ENCODE data around the gene KLHL29.
"Not testable (repeated sequence)": the region's sequence is repeated elsewhere in the genome, so short reads cannot be mapped to it uniquely, and the experiment has no call there.

Gene KLHL29

DNA sequence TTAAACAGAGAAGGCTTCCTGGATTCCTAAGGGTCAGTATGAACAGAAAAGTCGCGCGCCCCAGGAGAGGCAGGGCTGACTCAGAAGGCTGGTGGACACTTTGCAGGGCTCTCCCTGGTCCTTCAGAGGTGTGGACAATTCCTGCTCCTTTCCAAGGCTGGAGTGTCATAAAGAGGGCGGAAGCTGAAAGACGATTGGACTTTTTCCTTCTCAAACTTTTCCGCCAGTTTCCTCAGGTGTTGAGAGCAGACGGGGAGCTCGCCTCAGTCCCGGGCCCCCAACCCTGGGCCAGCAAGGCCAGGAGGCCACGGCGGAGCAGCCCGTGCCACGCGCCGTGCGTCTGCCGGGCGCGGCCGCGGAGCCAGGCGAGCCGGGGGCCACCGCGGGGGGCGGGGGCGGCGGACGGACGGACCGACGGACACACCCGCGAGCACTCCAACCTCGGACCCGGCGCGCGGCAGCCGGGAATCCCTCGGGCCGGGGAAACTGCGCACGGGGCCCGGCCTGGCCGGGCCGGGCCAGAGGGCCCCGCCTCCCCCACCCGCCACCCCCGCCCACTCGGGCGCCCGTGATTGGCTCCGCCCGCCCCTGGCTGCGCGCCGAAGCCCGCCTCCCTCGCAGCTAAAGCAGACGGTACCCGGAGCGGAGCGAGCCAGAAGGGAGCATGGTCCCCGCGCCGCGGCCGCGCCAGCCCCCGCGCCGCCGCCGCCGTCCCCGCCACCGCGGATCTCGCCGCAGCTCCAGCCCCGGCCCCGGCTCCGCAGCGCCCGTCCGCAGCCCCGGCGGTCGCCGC lies at the start of gene KLHL29:
TSS of gene KLHL29 (plus strand) at position 629 of the 793 bp plus-strand sequence. CDS start 177,018 bp downstream, outside the sequence.
- peak; percentile 54 for DNase-seq

DNA sequence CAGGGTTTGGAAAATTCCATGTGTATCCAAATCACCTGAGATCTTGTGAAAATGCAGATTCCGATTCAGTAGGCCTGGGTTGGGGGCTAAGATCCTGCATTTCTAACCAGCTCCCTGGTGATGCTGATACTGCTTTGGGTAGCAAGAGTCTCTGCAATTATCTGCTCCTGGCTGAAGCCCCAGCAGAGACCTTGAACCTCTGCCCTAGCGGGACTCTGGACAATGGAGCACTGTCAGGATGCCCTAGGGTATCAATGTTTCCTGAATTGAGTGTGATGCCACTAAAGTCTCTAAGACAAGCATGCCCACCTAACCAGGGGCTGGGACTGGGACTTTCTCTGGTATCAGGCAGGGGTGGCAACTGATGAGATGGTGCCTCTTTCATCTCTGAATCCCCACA lies 49.4 kb upstream of the KLHL29 start:
- DNase-seq, result no peak

DNA sequence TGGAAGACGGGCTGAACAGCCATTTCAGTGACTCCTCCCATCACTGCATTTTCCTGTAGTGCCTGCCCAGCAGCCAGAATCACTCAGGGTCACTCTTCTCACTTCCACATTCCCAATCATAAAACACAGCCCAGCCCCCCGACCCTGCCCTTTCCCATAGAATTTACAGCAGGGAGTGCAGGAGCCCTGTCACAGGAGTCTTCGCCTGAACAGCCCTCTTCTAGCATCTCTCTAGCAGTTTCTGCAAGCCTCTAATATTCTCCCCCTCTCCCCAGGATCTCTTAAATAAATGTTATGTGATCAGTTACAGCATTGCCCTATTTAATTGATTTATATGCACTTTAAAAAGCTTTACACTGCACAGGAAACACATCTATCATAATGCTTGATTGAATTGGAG lies 42.9 kb upstream of the KLHL29 start:
- DNase-seq, result no peak

DNA sequence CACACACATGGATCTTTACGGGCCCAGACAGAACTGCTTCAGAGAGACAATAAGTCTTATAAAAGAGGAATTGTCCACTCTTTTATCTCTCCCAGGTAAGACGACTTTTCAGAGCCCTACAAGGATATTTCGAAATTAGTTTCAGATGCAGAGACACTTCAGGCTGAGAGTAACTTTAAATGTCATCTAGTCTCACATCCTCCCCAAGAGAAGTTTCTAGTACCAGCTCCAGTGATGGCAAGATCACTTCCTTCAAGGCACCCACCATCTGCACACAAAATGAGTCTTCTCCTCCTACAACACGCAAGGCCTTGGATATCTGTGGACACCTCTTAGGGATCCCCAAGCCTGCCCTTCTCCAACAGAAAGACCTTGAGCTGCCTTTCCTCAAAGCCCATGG lies 39.0 kb upstream of the KLHL29 start:
- DNase-seq, result no peak

DNA sequence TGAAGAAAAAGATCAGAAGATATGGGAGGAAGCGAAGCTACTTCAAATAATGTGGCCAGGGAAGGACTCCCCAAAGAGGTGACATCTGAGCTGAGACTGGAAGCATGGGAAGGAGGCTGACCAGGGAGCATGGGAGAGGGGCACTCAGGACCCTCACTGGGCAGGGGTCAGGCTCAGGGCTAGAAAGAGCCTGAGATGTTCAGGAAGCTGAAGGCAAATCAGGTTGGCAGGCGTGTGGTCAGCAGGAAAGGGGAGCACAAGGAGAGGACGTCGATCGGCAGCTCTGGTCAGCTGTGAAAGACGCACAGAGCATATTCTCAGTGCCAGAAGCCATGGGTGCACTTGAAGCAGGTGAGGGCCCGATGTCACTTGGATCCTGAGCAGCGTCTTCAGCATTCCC lies 38.2 kb upstream of the KLHL29 start:
- DNase-seq, result no peak

DNA sequence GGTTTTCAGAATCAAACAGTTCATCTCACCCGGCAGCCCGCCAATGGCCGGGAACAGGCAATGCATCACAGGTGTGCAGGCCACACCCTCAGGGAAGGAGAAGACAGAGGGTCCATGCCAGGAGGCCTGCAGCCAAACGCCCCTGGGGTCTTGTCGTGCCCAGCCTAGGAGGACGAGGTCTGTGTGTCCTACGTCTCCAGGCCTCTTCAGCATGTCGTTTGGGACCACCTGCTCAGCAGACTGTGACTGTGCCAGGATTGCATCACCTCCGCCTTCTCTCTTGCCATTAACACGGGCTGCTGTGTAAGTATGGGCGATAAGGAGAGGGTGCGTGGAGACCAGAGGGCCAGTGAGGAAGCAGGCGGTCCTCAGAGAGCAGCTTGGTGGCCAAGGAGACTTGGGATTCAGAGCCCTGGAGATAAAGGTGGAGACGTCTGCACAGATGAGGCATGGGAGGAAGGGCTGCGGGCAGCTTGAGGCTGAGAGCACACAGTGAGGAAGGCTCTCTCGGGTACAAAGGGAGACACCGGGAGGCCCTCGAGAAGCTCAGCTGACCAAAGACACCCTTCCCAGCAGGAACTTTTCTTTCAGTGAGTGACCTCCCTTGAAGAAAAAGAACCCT lies 37.4 kb upstream of the KLHL29 start:
- DNase-seq, result no peak

DNA sequence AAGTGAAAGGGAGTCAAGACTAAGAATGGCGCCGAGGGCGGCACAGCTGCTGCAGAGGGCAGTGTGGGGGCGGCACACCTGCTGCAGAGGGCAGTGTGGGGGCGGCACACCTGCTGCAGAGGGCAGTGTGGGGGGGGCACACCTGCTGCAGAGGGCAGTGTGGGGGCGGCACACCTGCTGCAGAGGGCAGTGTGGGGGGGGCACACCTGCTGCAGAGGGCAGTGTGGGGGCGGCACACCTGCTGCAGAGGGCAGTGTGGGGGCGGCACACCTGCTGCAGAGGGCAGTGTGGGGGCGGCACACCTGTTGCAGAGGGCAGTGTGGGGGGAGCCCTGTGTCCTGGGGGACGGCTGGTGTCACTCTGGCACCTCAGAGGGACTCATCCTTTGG lies 36.9 kb upstream of the KLHL29 start:
- DNase-seq, result not testable (repeated sequence)

DNA sequence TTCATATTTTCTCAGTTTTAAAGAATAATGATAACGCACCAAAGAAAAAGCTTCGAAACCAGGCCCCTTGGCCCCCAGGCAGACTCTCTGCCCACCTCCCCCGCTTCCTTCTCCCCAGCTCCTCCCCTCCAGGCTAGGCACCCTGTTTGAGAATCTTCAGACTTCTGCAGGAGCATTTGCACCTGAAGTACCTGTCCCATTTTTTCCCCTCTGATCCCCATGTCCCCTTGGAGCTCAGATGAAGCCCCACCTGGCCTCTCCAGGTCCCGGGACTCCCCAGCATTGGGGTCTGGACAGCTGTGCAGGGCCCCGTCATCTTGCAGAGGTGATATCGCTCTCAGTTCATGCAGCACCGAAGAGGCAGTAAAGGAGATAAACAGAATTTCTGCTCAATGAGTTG lies 35.5 kb upstream of the KLHL29 start:
- DNase-seq, result no peak

DNA sequence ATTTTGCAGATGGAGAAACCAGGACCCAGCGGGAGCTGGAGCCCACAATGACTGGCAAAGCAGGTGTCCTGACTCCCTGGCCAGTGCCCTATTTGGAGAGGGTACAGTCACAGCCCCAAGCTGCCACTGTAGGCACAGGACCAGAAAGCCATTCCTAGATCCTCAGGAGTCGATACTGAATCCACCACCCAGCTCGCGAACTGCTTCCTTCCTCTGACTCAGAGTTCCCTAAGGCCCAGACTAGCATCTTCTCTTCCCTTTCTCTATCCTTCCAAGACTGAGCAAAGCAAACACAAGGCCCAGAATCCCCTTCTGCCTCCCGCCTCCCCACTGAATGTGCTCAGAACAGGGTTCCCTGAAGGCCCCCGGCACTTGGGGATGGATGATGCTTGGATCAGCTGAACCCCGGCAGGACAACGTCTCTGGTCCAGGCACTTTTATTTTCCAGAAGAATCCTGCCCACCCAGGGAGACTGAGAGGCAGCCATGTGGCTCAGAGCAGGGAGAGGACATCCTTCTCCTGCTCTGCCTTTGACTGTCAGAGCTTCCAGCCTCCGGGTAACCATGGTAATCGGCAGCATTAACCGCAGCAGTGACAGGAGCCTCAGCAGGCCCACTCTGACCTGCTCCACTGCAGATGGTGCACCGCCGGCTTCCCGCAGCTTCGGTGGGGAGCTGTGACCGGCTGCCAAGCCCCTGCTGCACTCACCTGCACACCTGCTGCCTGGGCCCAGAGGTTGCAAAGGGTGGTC lies 34.8 kb upstream of the KLHL29 start:
- DNase-seq, result peak; percentile 68

DNA sequence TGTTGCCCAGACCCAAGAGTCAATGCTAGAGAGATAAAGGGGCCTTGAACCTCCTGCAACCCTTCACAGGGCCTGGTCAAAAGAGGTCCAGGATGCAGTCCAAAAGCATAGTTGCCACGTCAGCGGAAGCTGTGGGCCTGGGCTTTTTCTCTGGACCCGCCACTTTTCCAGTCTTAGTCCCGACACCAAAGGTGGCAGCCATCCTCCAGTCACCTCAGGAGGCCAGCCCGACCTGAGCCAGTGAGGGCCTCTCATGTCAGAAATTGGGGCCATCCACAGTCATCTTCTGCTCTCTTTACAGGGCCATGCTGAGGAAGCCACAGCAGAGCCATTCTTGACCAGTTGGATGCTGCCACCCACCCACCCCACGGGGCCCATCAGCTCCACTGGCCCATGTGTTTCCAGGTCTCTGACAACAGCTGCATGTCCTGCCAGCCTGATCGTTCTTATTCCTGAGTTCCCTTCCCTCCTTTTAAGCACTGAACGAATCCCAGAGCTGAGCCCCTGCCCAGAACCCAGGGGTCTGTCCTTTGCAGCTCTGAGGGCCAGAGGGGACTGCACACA lies 34.1 kb upstream of the KLHL29 start:
- DNase-seq, result no peak

DNA sequence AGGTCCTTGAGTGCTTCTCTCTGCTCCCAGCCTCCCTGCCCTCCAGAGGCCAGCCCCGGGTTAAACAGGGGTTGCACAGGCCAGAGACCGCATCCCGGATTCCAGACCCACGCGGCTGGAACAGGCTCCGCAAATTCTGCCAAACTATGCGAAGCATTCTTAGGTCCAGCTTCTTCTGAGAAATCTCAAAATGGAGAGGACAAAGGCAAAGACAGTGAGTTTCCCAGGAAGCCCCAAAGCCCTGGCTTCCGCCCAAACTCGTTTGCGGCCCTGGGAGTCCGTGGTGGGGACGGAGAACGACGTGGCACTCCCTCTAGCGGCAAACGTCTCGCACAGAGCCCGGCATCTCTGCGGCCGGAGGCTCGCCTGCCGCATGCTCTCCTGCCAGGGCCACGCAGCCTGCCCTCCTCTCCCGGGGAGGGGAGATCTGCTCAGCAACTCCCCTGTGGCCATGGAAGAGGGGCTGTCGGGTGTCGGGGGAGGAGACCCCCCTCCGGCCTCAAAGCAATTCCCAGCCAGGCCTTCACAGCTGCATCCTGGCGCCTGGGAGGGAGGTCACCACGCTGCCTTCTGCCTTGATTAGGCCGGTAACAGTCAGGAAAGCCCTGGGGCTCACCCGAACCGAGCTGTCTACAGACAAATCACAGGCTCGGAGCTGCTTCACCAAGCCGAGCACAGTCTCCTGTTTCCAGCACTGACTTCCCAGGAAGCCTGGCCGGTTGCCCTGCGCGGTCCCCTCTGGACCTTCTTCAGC lies 33.4 kb upstream of the KLHL29 start:
- peak; percentile 95 for DNase-seq

DNA sequence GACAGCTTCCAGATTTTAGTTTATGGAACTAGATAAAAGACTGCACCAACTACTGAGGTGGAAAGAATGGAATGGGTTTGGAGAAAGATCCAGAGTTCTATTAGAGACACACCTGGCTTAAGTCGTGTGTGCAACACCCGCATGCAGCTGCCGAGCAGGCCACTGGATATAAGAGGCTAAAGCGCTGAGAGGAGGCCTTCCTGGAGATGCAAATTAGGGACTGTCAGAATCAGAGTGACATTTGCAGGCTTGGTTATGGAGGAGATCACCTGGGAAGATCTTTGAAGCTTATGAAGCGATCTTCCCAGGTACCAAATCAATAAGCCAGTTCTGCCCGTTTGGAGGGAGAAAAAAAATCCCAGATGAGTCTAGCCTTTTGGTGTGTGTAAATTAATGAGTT lies 30.4 kb upstream of the KLHL29 start:
- no peak for DNase-seq

DNA sequence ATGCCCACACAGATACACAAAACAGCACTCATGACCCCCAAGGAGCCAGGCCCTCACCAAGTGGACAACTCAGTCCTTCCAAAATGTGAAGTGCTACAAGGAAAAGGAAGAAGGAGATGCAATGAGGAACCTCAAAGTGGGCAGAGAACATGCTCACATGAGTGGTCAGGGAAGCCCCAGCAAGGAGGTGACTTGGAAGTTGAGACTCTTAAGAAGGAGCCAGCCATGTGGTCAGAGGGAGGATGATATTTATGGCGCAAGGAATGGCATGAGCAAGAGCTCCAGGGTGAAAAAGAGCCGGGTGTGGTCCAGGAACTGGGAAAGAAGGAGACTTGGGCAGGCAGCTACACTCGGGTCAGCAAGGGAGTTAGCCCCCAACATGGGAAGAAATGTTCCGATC lies 30.0 kb upstream of the KLHL29 start:
- DNase-seq, result no peak

DNA sequence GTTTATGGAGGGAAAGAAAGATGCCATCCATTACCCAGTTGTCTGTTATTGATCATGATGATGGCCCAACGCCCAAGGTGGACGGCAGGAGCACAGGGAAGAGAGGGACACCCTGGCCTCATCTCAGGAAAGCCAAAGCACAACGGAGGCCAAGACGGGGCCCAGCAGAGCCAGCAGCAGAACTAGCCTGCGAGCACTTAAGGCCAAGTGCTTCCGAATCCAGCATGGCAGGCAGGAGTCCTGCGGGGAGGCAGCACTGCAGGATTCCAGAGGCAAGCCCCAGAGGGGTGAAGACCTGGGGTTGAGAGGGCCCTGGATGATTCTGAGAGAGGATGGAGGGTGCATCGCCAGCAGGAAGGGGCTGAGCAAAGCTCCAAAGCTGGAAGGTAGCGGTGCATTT lies 28.3 kb upstream of the KLHL29 start:
- no peak for DNase-seq

DNA sequence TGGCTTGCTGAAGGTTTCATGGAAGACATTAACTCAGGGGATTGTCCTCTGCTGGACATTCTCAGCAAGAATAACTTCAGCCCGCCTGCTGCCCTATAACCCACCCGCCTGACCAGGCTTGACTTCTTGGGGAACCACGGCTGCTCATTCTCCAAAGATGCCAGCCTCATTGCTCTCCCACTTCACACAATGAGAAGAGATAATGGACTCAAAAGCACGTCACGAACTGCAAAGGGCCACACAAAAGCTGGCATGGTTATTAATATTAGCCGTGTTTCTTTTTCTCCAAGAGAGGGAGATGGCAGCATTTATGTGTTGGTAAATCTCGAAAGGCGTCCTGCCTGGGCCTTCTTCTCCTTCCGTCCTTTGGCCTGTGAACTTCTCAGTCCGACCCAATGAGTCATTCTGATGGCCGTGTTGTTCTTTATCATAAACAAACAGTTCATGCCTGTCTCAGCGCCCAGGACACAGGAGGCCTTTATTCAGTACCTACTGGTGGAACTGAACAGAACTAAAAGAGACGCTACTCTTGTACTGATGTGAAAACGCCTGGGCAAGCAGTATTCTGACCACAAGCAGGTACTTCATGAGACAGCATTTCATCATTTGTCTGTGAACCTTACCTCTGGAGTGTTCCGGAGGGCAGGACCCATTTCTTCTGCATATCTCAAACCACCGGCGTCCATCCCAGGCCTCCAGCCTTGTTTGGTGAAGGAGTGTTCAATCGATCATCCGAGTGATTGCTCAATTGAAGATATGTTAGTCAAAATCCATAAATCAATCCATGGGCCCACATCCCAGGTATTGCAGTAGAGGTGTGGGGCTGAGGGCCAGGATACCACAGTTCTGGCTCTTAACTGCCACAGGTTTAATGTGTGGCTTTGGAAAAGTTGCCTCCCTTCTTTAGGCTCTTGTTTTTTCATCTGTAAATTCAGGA lies 25.1 kb upstream of the KLHL29 start:
- DNase-seq, result no peak

DNA sequence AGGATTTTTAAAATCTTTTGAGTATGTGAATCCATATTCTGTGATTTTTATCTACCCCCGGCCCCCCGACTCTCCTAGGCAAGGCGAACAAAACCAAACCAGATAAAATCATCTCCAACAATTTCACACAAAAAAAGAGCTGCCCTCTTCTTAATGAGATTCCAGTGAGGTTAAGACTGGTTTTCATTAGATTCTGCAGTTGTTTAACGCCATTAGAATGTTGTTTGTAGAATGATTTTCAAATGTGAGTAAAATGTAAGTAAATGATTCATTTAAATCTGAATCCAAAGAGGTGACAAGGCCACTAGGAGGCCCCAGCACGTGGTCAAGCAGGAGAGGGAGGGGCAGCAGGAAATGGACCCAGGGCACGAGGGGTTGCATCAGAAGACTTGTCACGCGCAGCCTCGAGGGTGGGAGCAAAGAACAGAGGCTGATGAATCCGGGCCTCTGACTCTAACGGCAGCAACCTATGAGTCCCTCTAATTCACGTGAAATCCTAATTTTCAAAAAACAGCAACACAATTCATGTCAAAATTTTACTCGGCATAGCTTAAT lies 24.3 kb upstream of the KLHL29 start:
- no peak for DNase-seq

DNA sequence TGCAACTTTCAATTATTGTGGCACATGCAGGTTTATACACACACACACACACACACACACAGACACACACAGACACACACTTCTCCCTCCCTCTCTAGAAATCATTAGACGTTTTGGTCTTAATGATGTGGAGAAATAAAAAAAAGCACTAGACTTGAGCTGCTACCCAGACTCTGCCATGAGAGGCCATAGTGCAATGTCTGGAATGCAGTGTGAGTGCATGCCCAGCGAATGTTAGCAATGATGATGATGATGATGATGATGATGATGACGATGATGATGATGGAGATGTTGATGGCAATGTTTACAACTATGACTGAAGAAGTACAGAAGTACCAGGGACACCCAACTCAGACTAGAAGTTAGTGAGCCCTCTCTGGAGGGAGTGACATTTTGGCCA lies 23.8 kb upstream of the KLHL29 start:
- DNase-seq, result no peak

DNA sequence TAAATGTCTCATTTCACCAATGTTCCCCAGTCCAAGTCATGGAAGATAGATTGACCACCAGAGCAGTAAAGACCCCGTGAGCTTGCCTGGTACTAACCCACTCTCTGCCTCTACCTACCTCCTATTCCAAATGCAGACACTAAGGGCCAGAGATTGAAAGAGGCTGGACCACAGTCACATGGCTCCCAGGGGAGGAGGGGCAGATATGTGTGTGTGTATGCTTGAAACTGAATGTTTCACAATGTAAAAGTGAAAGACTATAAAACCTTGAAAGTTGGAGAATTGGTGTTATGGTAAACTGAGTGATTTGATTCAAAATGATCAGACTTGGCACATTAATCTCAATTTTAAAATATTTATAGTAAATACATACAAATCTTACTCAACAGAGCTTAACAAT lies 21.7 kb upstream of the KLHL29 start:
- no peak for DNase-seq

DNA sequence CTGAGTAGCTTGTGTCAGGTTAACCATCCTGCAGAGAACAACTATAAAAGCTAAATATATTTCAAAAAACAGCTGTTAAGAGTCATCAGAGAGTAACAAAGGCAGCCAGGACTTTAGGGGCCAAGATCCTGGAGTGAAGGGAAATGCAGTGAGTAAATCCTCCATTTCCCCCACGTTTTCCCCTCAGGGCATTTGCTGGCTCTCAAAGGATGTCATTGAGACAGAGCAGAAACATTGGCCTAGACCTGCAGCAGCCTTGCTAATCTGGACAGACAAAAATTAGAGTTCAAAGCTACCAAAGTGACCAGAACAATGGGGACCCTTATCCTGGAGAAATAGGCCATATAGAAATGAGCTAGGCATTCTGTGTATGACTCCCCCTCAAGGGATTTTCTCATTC lies 21.1 kb upstream of the KLHL29 start:
- peak; percentile 27 for DNase-seq

DNA sequence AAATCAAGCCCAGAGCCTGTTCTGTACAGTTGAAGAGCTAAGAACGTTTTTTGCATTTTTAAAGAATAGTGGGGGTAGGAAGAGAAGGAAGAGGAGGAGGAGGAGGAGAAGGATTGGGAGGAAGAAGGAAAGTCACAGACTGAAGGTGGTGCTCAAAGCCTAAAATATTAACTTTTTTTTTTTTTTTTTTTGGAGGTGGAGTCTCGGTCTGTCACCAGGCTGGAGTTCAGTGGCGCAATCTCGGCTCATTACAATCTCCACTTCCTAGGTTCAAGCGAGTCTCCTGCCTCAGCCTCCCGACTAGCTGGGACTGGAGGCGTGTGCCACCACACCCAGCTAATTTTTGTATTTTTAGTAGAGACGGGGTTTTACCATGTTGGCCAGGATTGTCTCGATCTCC lies 18.3 kb upstream of the KLHL29 start:
- no peak for DNase-seq

DNA sequence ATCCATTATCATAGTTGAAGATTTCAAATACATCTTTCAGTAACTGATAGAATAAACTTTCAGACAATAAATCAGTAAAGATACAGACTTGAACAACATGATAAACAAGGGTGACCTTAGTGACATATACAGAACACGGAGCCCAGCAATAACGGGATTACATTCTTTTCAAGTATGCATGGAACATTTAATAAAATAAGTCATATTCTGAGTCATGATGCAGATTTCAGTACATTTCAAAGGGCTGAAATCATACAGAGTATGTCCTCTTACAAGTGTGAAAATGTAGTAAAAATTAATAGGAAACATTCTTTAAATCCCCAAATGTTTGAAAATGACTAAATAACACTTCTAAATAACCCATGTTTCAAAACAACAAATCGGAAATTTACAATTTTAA lies 17.2 kb upstream of the KLHL29 start:
- no peak for DNase-seq

All from retina (tissue), 1 donor.